ENCODE results near the gene DOK3. TPM values are rescaled to one million over a fixed set of nuclear protein-coding genes. Genes with fewer than 3 reads are reported as not detected.

DOK3 gene
- total RNA-seq, 4 donors from 2014 or later = 0.89 to 7.3 (median 1.8) TPM

GRCh38 chr5:177478711-177479646 is 30.6 kb downstream of the DOK3 start:
- DNase-seq (ENCODE audit: low spot score in 2 of 2) = peak; percentile 92 to 93
- Histone ChIP-seq H3K9me3 (no peaks in the 10 kb centered on the region), H3K27me3 (no peaks in the 10 kb centered on the region), H3K4me1 (peaks cover 27% of the 10 kb centered on the region), H3K4me3 (no peak overlapping the region), H3K36me3 (no peaks in the 10 kb centered on the region), H3K27ac (peak overlapping the region; percentile 50)
- 35% methylated on average over 18 of the region's 18 CpGs for WGBS
- peak in 2 of 3 donors; percentile 43 to 44 for TF ChIP-seq POLR2AphosphoS5 (IDR thresholded peaks at IDR 0.05)
- no peak for TF ChIP-seq EP300 (IDR thresholded peaks at IDR 0.05)

GRCh38 chr5:177477701-177478477 is 31.7 kb downstream of the DOK3 start:
- H3K27ac ChIP-seq = no peak overlapping the region
- H3K27me3 ChIP-seq = no peaks in the 10 kb centered on the region
- no peaks in the 10 kb centered on the region for H3K36me3 ChIP-seq
- TF ChIP-seq, protein P1, sequence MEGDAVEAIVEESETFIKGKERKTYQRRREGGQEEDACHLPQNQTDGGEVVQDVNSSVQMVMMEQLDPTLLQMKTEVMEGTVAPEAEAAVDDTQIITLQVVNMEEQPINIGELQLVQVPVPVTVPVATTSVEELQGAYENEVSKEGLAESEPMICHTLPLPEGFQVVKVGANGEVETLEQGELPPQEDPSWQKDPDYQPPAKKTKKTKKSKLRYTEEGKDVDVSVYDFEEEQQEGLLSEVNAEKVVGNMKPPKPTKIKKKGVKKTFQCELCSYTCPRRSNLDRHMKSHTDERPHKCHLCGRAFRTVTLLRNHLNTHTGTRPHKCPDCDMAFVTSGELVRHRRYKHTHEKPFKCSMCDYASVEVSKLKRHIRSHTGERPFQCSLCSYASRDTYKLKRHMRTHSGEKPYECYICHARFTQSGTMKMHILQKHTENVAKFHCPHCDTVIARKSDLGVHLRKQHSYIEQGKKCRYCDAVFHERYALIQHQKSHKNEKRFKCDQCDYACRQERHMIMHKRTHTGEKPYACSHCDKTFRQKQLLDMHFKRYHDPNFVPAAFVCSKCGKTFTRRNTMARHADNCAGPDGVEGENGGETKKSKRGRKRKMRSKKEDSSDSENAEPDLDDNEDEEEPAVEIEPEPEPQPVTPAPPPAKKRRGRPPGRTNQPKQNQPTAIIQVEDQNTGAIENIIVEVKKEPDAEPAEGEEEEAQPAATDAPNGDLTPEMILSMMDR (IDR thresholded peaks at IDR 0.05) = no peak
- no peak for TF ChIP-seq EP300 (IDR thresholded peaks at IDR 0.05)
- no peak for TF ChIP-seq POLR2A (IDR thresholded peaks at IDR 0.05)
- no peak for TF ChIP-seq POLR2AphosphoS5 (IDR thresholded peaks at IDR 0.05)
- no peak for DNase-seq (ENCODE audit: low spot score in 2 of 2)
- WGBS = 93% methylated on average over 13 of the region's 13 CpGs
- no peak overlapping the region for H3K4me3 ChIP-seq
- peaks cover 31% of the 10 kb centered on the region for H3K4me1 ChIP-seq
- H3K9me3 ChIP-seq = no peaks in the 10 kb centered on the region

DNA sequence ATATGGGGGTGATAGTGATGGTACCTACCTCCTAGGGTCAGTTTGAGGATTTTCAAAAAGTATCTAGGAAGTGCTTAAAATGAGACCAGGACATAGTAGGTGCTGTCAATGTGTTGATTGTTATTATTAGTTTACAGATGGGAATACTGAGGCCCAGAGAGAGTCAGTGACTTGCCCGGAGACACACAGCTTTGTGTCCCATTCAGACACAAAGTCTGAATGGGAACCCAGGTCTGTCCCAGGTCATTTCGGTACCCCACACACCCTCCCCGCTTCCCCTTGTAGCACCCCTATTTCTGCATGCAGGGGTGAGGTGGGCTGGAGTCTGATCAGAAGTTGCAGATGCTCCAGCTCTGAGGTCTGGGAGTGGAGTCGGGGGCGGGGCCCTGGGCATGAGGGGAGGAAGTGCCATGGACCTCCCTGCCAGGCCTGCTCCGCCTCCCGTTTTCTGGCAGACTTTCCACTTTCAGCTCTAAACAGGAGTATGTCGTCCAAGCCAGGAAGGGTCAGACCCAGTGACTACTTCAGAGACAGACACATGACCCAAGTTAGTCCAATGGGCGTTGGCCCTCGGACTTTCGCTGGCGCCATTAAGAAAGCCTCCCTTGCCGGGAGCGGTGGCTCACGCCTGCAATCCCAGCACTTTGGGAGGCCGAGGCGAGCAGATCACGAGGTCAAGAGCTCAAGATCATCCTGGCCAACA is 32.9 kb downstream of the DOK3 start:
- Histone ChIP-seq H3K4me1 (peaks cover 43% of the 10 kb centered on the region), H3K27me3 (no peaks in the 10 kb centered on the region), H3K36me3 (no peaks in the 10 kb centered on the region), H3K4me3 (no peak overlapping the region), H3K9me3 (no peaks in the 10 kb centered on the region), H3K27ac (no peak overlapping the region)
- TF ChIP-seq, protein P1 (IDR thresholded peaks at IDR 0.05) = no peak
- no peak for TF ChIP-seq POLR2A (IDR thresholded peaks at IDR 0.05)
- no peak for TF ChIP-seq POLR2AphosphoS5 (IDR thresholded peaks at IDR 0.05)
- no peak for TF ChIP-seq EP300 (IDR thresholded peaks at IDR 0.05)
- 87% methylated on average over 18 of the region's 18 CpGs for WGBS
- DNase-seq (ENCODE audit: low spot score in 2 of 2) = peak in 1 of 2 donors; percentile 87

DNA sequence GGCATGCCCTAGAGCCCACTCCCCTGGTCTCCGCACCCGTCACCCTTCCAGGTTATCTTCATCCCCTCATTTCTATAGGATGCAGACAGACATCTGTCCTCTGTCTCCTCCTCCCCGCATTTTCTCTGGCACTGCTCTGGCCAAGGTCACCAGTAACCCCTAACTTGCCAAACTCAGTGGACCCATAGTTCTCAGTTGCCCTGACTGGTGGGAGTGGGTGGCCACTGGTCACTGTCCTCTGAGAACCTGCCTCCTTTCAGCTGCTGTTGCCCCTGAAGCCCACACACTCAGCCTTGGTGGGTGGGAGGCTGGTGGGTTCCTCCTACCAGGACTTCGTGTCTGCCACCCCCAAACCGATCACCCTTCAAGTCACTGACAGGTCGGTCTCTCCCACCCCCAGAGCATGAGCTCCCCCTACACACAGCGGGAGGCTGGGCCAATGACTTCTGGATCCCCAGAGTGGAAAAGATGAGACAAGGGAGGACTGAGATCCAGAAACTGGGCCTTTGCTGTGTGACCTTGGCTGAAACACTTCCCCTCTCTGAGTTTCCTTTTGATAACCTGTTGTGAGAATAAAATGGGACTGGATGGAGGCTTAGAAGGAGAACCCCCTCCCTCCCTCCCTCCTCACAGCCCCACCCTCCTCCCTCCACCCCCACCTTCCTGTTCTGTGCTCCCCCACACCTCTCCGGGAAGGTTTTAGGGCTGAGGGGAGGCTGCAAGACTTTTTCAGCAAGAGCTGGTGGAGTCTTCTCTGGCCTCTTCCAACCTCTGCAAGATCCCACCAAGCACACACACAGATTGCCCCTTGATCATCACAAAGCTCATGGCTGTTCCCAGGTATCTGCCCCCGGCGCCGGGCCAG is 33.8 kb downstream of the DOK3 start:
- WGBS = 80% methylated on average over 11 of the region's 11 CpGs
- no peak overlapping the region for H3K27ac ChIP-seq

More for the DNA sequence above, 33.8 kb downstream of the DOK3 start:
- H3K9me3 ChIP-seq = no peaks in the 10 kb centered on the region
- TF ChIP-seq POLR2A (IDR thresholded peaks at IDR 0.05) (no peak), POLR2AphosphoS5 (IDR thresholded peaks at IDR 0.05) (no peak)
- TF ChIP-seq, protein P1 (IDR thresholded peaks at IDR 0.05) = no peak
- no peak overlapping the region for H3K4me3 ChIP-seq
- H3K36me3 ChIP-seq = no peaks in the 10 kb centered on the region
- no peaks in the 10 kb centered on the region for H3K27me3 ChIP-seq
- H3K4me1 ChIP-seq = peaks cover 52% of the 10 kb centered on the region
- no peak for DNase-seq (ENCODE audit: low spot score in 2 of 2)

Measured in suprapubic skin (tissue), 4 donors.